Hematopoietic multipotent progenitor cell treated with erythropoietin and hydrocortisone succinate and interleukin-3 and kit ligand, for 17 days (in vitro differentiated cells): ENCODE measurements around the gene INF2.

Source experiments
- DNase-seq: peaks from one replicate; pipeline ENCODE4 v3.0.0-alpha.2; 2015; ENCODE audit warnings: low spot score

INF2 gene

DNA sequence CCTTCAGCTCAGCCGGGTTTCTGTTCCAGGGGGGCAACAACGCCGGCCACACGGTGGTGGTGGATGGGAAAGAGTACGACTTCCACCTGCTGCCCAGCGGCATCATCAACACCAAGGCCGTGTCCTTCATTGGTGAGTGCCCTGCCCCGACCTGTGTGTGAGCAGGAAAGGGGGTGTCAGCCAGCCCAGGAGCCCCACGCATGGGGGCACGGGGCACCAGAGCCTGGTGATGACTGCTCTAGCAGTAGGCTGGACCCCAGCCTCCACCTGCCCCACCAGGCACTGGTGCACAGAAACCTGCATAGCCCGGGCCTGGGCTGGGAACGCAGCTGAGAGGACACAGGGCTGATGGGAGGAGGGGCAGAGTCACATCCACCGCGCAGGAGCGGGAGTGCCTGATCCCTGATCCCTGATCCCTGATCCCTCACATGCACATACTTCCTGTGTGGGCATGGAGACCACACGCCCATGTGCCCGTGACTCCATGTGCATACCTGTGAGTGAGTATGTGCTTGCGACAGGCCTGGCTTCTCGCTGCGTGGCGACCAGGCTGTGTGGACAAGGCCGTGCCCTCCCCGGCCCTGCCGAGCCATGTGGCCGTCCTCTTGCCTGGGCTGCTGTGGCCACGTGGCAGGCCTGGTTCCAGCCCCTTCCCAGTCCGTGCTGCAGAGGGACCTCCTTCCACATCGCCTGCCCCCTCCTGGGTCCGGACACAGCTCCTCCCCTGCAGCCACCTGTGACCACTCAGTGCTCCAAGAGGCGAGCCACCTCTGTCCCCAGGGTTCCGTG lies 45.8 kb downstream of the INF2 start:
- no peak for DNase-seq

DNA sequence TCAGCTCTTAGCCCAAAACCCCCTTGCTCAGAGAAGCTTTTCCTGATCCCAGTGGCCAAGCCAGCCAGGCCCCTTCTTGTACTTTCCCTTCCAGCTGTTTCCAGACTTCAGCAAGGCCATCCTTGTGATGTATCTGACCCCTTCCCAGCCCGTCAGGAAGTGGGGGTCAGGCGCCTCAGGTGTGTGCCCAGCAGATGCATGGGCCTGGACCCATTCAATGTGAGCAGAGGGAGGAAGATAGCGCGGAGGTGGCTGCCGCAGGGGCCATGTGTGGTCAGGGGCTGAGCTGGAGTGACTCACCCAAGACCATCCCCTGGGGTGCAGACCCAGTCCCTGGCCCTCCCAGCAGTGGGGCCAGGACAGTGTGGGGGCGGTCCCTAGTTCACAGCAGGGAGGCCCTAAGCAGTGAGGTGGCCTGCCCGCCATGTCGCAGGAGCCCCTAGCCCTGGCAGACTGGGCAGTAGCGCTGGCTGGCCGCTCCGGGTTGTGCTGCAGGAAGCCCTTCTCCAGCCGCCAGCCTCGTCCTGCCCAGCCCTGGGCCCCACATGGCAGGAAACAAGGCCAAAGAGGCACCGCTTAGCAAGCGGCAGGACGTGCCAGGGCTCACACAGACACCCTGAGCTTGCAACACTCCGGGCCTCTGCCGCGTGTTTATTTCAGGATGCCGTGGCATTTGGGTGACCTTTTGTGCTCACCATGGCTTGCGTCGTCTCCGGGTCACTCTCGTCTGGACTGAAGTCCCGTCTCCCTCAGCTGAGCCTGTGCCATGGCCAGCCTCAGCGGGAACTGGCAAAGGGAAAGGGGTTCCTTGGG lies 46.6 kb downstream of the INF2 start:
- no peak for DNase-seq

GRCh38 chr14:104738375-104739019 lies 49.1 kb downstream of the INF2 start:
- DNase-seq, result no peak

- no peak for DNase-seq
These were observed 49.6 kb downstream of the INF2 start for GRCh38 chr14:104739026-104739425.

GRCh38 chr14:104739546-104740516 lies 50.4 kb downstream of the INF2 start:
- peak; percentile 37 for DNase-seq

DNA sequence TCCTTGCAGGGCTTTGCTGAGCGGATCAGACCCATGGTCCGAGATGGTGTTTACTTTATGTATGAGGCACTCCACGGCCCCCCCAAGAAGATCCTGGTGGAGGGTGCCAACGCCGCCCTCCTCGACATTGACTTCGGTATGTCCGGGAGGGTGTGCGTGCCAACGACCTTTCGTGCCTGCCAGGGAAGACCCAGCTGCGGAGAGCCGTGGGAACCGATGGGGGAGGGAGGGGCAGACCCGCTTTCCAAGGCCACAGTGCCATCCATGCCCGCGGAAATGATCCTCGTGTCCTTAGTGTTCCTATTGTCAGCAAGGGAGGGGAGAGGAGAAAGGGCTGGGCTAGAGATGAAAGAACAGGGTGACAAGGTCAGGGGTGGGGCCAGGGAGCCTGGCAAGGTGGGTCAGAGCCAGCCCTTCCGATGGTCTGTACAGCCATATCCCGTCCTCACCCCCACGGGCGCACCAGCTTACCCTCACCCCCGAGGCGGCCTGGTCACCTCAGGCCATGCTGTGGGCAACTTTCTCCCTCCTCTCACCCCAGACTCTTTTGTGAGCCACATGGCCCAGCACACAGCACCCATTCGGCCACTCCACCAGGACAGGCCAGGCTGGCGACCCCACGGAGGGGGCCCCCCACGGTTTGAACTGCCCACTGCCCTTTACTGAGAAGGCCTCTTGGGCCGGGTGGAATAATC lies 51.8 kb downstream of the INF2 start:
- DNase-seq, result no peak

- no peak for DNase-seq
These were observed 52.4 kb downstream of the INF2 start for GRCh38 chr14:104741803-104742251.

DNA sequence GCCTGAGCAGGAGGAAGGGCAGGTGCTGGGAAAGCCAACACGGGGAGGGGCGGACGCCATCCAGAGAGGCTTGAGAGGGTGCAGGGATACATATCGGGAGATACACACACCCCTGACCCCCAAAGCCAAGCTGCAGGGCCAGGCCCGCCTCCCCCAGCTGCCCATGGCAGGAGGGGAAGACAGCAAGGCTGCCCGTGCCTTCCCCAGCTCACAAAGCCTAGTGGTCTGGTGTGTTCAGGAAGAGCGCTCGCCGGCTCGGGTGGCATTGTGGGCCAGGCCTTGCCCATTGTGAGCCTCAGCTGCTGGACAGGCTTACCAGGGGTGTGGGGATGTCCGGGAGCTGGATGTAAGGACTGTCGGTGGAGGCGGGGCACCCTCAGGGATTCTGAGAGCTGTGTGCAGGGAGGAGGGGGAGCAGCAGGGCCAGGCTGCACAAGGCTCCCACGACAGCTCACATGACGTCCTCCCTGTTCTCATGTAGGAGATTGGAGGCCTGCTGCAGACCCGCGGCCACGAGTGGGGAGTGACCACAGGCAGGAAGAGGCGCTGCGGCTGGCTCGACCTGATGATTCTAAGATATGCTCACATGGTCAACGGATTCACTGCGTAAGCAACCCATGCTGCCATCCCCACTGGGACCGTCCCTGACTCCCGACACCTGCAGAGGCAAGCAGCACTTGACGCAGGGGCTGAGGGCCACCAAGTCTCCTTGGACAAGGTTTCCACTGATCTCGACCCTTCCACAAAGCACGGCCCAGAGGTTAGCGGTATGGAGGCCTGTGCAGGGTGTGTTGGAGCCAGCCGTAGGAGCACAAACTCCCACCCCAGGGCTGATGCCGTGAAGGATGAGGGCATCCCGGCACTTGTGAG lies 53.4 kb downstream of the INF2 start:
- DNase-seq, result no peak

- no peak for DNase-seq
These were observed 54.3 kb downstream of the INF2 start for GRCh38 chr14:104743461-104744380.

GRCh38 chr14:104744484-104744883 lies 55.1 kb downstream of the INF2 start:
- no peak for DNase-seq

DNA sequence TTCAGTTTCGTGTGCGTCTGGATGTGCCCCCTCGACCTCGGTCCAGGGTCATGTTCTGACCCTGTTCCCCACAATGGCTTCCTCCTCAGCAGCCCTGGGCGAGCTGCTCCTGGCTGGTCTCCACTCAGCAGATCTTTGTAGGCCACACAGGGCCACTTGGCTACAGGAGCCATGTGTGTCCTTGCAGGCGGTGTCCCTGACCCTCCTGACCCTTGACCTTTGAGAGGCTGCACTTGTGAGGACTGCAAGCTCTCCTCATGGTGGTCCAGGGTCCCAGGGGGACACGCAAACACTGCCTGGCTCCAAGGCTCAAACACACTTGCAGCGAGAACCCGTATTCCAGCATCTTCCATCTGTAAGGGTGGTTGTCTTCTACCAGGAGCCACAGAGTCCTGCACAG lies 56.0 kb downstream of the INF2 start:
- no peak for DNase-seq

GRCh38 chr14:104746071-104746545 lies 56.7 kb downstream of the INF2 start:
- no peak for DNase-seq

- DNase-seq, result no peak
These were observed 57.6 kb downstream of the INF2 start for GRCh38 chr14:104746934-104747481.

DNA sequence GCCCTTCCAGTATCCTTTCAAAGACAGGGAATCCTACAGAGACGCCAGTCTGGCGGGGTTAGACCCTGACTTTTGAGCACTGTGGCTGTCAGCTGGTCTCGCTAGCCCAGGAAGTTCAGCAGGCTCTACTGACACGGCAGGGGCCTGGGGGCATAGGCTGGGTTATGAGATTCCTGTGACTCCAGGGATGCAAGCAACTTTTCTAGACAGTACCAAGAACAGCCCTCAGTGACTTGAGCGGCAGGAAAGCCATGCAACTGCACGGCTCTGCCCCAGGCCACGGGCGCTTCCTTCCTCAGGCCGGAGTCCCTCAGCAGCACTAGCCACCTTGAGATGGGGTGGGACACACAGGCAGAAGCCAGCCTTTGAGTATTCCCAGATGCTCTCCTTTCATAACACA lies 58.5 kb downstream of the INF2 start:
- DNase-seq, result no peak

GRCh38 chr14:104749111-104749649 lies 59.8 kb downstream of the INF2 start:
- no peak for DNase-seq

DNA sequence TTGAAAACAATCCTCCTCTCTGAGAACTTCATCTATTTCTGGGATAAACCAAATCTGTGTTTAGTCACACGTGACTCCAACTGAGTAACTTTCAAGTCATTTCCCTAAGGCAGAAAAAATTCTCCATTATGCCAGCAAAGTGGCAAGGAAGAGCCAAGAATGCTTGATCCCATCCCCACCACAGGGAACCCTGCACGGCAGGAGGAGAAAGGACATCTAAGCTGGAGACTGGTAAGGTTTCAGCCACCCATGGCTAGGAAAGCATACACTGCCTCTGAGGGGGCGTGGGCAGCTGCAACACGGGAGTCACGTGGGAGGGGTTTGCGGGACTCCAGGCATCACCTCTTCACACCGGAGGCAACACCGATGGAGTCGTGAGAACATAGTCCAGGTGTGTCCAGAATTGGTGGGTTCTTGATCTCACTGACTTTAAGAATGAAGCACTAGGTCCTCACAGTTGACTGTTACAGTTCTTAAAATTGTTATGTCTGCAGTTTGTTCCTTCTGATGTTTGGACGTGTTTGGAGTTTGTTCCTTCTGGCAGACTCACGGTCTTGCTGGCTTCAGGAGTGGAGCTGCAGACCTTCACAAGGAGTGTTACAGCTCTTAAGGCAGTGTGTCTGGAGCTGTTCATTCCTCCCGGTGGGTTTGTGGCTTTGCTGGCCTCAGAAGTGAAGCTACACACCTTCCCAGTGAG lies 60.8 kb downstream of the INF2 start:
- no peak for DNase-seq

GRCh38 chr14:104750753-104751057 lies 61.3 kb downstream of the INF2 start:
- peak; percentile 34 for DNase-seq
